Measurements from ENCODE around the gene SRC. TPM values are rescaled to one million over a fixed set of nuclear protein-coding genes. Genes with fewer than 3 reads are reported as not detected.

SRC gene
- total RNA-seq, 4 donors from 2014 or later: 87.0 to 155 (median 130) TPM

GRCh38 chr20:37343212-37343993 is 2.5 kb upstream of the SRC start:
- no peaks in the 10 kb centered on the region for H3K36me3 ChIP-seq
- in situ Hi-C loops (cut with MboI; ENCODE audit: low pct_ligation_motif_present in 1 of 4, low pct_unique_long_range_greater_than_20kb in 1 of 4, low sequenced_read_pairs in 3 of 4): no loop called here
- intact Hi-C loops (cut with DNase I; ENCODE audit: low total_unique reads): no loop called here
- H3K4me1 ChIP-seq: peaks cover 5 to 52% (median 38%) of the 10 kb centered on the region in 4 donors
- TF ChIP-seq POLR2AphosphoS5 (IDR thresholded peaks at IDR 0.05) (peak in 2 of 3 donors; percentile 62 to 77), EP300 (IDR thresholded peaks at IDR 0.05; ENCODE audit: low read depth) (no peak), POLR2A (IDR thresholded peaks at IDR 0.05) (peak; percentile 23), CTCF (IDR thresholded peaks at IDR 0.05) (no peak)
- peak; percentile 87 for DNase-seq
- no peaks in the 10 kb centered on the region for H3K27me3 ChIP-seq
- no peak overlapping the region for H3K4me3 ChIP-seq
- H3K27ac ChIP-seq: peak overlapping the region; percentile 92 to 93 (median 93)
- WGBS, 2 donors (ENCODE audit: low coverage in 1 of 2): 52 to 90% methylated on average over 2 to 12 of the region's 12 CpGs
- H3K9me3 ChIP-seq: no peaks in the 10 kb centered on the region

- Histone ChIP-seq H3K4me1 (peaks cover 5 to 53% (median 38%) of the 10 kb centered on the region in 4 donors), H3K9me3 (no peaks in the 10 kb centered on the region), H3K27ac (peak overlapping the region; percentile 92 to 93 (median 93)), H3K27me3 (no peaks in the 10 kb centered on the region), H3K4me3 (no peak overlapping the region), H3K36me3 (no peaks in the 10 kb centered on the region)
- no peak for TF ChIP-seq EP300 (IDR thresholded peaks at IDR 0.05; ENCODE audit: low read depth)
- TF ChIP-seq CTCF (IDR thresholded peaks at IDR 0.05): no peak
- TF ChIP-seq POLR2AphosphoS5 (IDR thresholded peaks at IDR 0.05): no peak
- TF ChIP-seq POLR2A (IDR thresholded peaks at IDR 0.05): no peak
- no peak for DNase-seq
- in situ Hi-C loops (cut with MboI; ENCODE audit: low pct_ligation_motif_present in 1 of 4, low pct_unique_long_range_greater_than_20kb in 1 of 4, low sequenced_read_pairs in 3 of 4) (no loop called here), intact Hi-C loops (cut with DNase I; ENCODE audit: low total_unique reads) (no loop called here)
- WGBS, 2 donors (ENCODE audit: low coverage in 1 of 2): 60 to 69% methylated on average over 1 to 4 of the region's 4 CpGs
Measured at GRCh38 chr20:37343994-37344355, 2.0 kb upstream of the SRC start.

GRCh38 chr20:37344506-37345338 is 1.2 kb upstream of the SRC start:
- TF ChIP-seq CTCF (IDR thresholded peaks at IDR 0.05): peak in 1 of 5 experiments; percentile 12
- peak; percentile 42 for TF ChIP-seq POLR2A (IDR thresholded peaks at IDR 0.05)
- TF ChIP-seq EP300 (IDR thresholded peaks at IDR 0.05; ENCODE audit: low read depth): no peak
- peak in 2 of 3 donors; percentile 26 to 58 for TF ChIP-seq POLR2AphosphoS5 (IDR thresholded peaks at IDR 0.05)
- H3K4me1 ChIP-seq: peaks cover 5 to 60% (median 41%) of the 10 kb centered on the region in 4 donors
- no peaks in the 10 kb centered on the region for H3K9me3 ChIP-seq
- H3K27me3 ChIP-seq: no peaks in the 10 kb centered on the region
- no peaks in the 10 kb centered on the region for H3K36me3 ChIP-seq
- WGBS, 2 donors (ENCODE audit: low coverage in 1 of 2): 50 to 51% methylated on average over 1 to 10 of the region's 10 CpGs
- DNase-seq: peak; percentile 87
- intact Hi-C loops (cut with DNase I; ENCODE audit: low total_unique reads): no loop called here
- H3K27ac ChIP-seq: peak overlapping the region; percentile 92 to 93 (median 93)
- peak overlapping the region in 3 of 4 donors; percentile 78 to 85 (median 79) for H3K4me3 ChIP-seq
- in situ Hi-C loops (cut with MboI; ENCODE audit: low pct_ligation_motif_present in 1 of 4, low pct_unique_long_range_greater_than_20kb in 1 of 4, low sequenced_read_pairs in 3 of 4): no loop called here

- Histone ChIP-seq H3K4me3 (peak overlapping the region; percentile 57 to 85 (median 78)), H3K36me3 (no peaks in the 10 kb centered on the region), H3K4me1 (peaks cover 5 to 66% (median 45%) of the 10 kb centered on the region in 4 donors), H3K27ac (peak overlapping the region; percentile 92 to 93 (median 93)), H3K27me3 (no peaks in the 10 kb centered on the region), H3K9me3 (no peaks in the 10 kb centered on the region)
- in situ Hi-C loops (cut with MboI; ENCODE audit: low pct_ligation_motif_present in 1 of 4, low pct_unique_long_range_greater_than_20kb in 1 of 4, low sequenced_read_pairs in 3 of 4) (no loop called here), intact Hi-C loops (cut with DNase I; ENCODE audit: low total_unique reads) (no loop called here)
- no CpG with 5 or more reads among the region's 35 CpGs for WGBS, 2 donors (ENCODE audit: low coverage in 1 of 2)
- TF ChIP-seq POLR2AphosphoS5 (IDR thresholded peaks at IDR 0.05) (no peak), POLR2A (IDR thresholded peaks at IDR 0.05) (no peak), CTCF (IDR thresholded peaks at IDR 0.05) (no peak), EP300 (IDR thresholded peaks at IDR 0.05; ENCODE audit: low read depth) (no peak)
- DNase-seq: no peak
Measured at GRCh38 chr20:37346236-37346534, 245 bp downstream of the SRC start.
